IPS-18c (cell line): ENCODE results near the gene WFDC1.

Experiments
- H3K4me3 ChIP-seq: 2 replicates; pipeline ENCODE4 v1.7.0; 2013; ENCODE audit warnings: low read depth, mild to moderate bottlenecking, low read length, moderate library complexity; ENCODE audit not compliant: insufficient read depth
- H3K9me3 ChIP-seq: one replicate; pipeline ENCODE4 v1.6.1; 2013; ENCODE audit warnings: mild to moderate bottlenecking, low read length, moderate library complexity; ENCODE audit not compliant: control insufficient read depth, insufficient read depth

WFDC1 gene, protein sequence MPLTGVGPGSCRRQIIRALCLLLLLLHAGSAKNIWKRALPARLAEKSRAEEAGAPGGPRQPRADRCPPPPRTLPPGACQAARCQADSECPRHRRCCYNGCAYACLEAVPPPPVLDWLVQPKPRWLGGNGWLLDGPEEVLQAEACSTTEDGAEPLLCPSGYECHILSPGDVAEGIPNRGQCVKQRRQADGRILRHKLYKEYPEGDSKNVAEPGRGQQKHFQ

DNA sequence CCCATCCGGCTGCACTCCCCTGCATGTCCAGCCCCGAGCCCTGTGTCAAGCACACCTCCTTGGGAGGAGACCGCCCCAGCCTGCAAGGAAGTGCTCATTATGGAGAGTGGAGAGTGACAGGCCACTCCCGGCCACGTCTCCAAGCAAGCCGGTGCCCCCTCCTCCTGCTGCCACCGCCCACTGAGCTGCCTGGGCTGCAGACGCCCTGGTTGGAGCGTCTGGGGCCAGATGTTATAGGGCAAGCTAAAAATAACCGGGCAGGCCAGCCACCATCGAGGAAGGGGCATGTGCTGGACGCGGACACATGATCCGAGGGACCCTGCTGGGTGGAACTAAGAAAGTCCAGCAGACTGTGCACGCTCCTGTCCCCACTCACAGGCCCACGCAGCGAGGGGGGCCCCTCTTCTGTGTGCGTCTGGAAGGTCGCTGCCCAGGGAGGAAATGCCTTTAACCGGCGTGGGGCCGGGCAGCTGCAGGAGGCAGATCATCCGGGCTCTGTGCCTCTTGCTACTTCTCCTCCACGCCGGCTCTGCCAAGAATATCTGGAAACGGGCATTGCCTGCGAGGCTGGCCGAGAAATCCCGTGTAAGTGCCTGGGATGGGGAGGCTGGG lies at the start of gene WFDC1:
TSS of gene WFDC1 (plus strand) at position 348 of the 612 bp plus-strand sequence. CDS start at position 442, 94 bp downstream.
- Histone ChIP-seq H3K9me3 (peaks cover 4% of the 10 kb centered on the region), H3K4me3 (no peak within 1 kb of the TSS; the same call in 1 of the 2 replicates)

GRCh38 chr16:84245956-84246678 lies 48.6 kb upstream of the WFDC1 start:
- Histone ChIP-seq H3K9me3 (peaks cover 2% of the 10 kb centered on the region), H3K4me3 (no peak overlapping the region)

DNA sequence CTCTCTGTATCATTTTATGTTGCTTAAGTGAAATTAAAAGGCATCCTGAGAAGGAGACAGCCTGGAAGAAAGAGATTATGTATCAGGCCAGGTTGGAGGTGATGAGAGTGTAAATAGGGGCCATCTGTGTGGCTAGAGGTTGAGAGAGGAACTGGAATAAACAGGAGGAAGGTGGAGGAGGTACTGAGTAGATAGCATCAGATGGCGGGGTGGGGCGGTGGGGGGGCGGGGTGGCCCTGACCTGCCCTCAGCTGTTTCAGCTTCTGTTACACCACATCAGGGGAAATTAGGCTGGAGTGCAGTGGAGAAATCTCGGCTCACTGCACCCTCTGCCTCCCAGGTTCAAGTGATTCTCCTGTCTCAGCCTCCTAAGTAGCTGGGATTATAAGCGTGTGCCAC lies 48.0 kb upstream of the WFDC1 start:
- Histone ChIP-seq H3K9me3 (peaks cover 2% of the 10 kb centered on the region), H3K4me3 (no peak overlapping the region)

DNA sequence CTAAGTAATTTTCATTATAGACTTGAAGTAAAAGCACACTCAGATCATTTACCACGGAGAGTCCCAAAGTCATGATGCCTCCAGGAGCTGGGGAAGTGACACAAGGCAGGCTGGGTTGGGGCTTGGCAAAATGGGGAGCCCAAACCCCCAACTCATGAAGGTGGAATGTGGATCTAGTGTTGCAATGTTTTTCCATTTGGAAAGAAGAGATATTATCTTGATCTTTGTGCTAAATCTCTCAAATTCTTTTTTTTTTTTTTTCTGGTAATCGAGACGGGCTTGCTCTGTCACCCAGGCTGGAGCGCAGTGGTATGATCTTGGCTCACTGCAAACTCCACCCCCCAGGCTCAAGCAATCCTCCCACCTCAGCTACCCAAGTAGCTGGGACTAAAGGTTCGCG lies 47.3 kb upstream of the WFDC1 start:
- Histone ChIP-seq H3K4me3 (no peak overlapping the region), H3K9me3 (peaks cover 2% of the 10 kb centered on the region)

DNA sequence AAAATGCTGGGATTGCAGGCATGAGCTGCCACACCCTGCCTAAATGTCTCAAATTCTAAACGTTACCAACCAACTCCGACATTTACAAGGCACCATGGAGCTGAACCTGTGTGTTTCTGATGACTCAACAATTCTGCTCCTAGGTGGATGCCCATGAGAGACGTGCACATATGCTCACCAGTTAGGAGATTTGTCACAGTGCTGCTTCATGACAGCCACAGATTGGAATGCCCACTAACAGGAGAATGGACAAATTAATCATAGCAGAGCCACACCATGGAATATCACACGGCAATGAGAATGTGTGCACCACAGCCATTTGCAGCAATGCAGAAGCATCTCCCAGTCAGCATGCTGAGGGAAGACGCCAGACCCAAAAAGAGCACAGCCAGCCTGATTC lies 46.8 kb upstream of the WFDC1 start:
- peaks cover 2% of the 10 kb centered on the region for H3K9me3 ChIP-seq
- H3K4me3 ChIP-seq: no peak overlapping the region

- peaks cover 2% of the 10 kb centered on the region for H3K9me3 ChIP-seq
- no peak overlapping the region for H3K4me3 ChIP-seq
These were observed 42.5 kb upstream of the WFDC1 start for GRCh38 chr16:84252184-84252583.

GRCh38 chr16:84253173-84253572 lies 41.5 kb upstream of the WFDC1 start:
- H3K4me3 ChIP-seq: no peak overlapping the region
- peaks cover 2% of the 10 kb centered on the region for H3K9me3 ChIP-seq

GRCh38 chr16:84254062-84254461 lies 40.6 kb upstream of the WFDC1 start:
- peaks cover 2% of the 10 kb centered on the region for H3K9me3 ChIP-seq
- no peak overlapping the region for H3K4me3 ChIP-seq

- H3K9me3 ChIP-seq: peaks cover 2% of the 10 kb centered on the region
- H3K4me3 ChIP-seq: no peak overlapping the region
These were observed 39.4 kb upstream of the WFDC1 start for GRCh38 chr16:84255050-84255810.

GRCh38 chr16:84258266-84258665 lies 36.4 kb upstream of the WFDC1 start:
- Histone ChIP-seq H3K9me3 (peaks cover 7% of the 10 kb centered on the region), H3K4me3 (no peak overlapping the region)

- Histone ChIP-seq H3K9me3 (peaks cover 7% of the 10 kb centered on the region), H3K4me3 (no peak overlapping the region)
These were observed 35.0 kb upstream of the WFDC1 start for GRCh38 chr16:84259691-84260090.

DNA sequence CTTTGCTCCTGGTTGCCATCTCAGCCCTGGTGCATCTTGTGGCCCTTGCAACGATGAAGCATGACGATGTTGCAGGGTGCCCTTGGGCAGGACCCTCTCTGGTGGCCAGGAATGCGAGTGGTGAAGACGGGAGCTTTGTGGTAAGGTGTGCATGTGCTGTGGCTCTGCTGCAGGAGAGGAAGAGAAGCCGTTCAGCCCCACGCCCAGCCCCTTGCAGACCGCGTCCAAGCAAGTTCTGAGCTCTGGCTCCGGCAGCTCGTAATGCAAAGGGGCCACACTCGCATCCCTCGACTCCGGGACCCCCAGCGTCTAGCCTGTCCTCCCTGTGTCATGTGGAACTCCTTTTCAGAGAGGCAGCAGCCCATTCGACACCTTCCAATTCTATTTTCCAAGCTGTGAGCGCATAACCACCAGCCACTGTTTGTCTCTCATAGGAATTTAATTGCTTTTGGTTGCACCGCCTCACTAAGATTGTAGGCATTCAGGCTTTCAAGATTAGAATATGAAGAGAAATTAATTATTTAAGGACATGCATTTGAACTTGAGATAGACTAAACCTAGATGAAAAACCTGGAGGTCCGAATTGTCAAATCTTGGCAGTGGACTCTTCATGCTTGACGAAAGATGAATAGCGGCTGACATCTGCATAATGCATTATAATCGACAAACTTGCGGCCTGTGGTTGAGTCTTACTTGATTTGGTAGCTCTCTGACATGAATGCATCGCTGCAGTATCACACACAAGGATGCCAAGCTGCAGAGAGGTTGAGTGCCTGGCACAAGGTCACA lies 33.7 kb upstream of the WFDC1 start:
- Histone ChIP-seq H3K4me3 (no peak overlapping the region), H3K9me3 (peaks cover 4% of the 10 kb centered on the region)

DNA sequence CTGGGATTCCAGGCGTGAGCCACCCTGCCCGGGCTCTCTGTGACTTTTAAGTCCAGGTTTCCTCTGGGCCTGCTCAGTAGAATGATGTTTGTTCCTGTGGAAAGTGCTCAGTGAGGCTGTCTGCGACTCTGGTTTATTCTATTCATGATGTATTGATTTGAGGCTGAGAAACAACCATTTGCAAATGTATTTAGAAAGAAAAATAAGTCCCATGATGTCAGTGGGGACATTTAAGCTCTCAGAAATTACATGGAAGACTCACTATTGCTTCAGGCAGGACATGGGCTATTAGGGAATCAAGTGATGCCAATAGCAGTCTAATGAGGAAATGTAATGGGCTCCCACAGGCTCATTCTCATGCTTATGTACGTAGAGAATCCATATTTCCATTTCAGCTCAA lies 32.6 kb upstream of the WFDC1 start:
- Histone ChIP-seq H3K4me3 (no peak overlapping the region), H3K9me3 (peaks cover 4% of the 10 kb centered on the region)

DNA sequence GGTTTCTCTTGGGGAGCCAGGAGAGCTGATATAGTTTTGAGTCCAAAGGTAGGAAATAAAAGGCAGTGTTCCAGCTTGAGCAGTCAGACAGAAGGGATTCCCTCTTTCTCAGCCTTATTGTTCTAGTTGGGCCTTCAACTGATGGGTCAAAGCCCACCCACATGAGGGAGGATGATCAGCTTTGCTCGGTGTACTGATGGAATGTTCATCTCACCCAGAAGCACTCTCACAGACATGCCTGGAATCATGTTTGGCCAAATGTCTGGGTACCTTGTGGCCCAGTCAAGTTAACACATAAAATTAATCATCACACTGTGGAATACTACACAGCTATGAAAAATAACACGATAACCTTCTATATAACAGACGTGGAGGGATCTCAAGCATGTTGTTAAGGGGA lies 31.7 kb upstream of the WFDC1 start:
- Histone ChIP-seq H3K9me3 (peaks cover 4% of the 10 kb centered on the region), H3K4me3 (no peak overlapping the region)

GRCh38 chr16:84266451-84266850 lies 28.2 kb upstream of the WFDC1 start:
- no peak overlapping the region for H3K4me3 ChIP-seq

GRCh38 chr16:84267380-84267779 lies 27.3 kb upstream of the WFDC1 start:
- H3K4me3 ChIP-seq: no peak overlapping the region
- peaks cover 4% of the 10 kb centered on the region for H3K9me3 ChIP-seq

More at GRCh38 chr16:84266451-84266850, 28.2 kb upstream of the WFDC1 start:
- peaks cover 4% of the 10 kb centered on the region for H3K9me3 ChIP-seq
